ENCODE measurements around the gene BLOC1S1.

The BLOC1S1 gene

DNA sequence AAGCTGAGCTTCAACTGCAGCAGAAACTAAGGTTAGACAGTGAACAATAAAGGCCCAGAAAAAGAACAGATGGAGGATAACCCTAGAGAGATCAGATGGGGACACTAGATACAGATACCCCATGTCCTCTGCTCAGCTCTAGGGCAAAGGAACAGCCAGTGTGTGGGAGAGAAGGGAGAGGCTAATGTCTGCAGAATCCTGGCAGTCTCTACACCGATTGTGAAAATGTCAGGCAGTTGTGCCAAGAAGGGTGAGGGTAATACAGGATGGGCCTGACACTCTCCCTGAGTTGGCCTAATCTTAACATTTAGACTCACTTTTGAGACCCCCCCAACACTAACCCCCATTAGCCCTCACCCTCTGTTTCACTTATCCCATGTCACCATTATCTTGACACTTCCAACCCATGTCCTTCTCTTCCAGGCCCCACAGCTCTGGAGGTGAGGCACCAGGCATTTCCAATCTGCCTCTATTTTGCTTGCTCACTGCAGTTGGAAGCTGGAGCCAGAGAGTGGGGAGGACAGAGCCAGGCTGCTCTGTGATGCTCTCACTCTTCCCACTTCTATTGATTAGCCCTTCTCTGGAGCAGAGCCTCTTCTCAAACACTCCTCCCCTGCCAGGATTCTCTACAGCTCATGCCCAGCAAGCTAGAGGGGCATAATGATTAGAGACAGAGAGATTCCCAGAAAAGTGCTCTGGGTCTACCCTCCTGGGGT is 3.0 kb upstream of the BLOC1S1 start:
- DNase-seq: no peak

DNA sequence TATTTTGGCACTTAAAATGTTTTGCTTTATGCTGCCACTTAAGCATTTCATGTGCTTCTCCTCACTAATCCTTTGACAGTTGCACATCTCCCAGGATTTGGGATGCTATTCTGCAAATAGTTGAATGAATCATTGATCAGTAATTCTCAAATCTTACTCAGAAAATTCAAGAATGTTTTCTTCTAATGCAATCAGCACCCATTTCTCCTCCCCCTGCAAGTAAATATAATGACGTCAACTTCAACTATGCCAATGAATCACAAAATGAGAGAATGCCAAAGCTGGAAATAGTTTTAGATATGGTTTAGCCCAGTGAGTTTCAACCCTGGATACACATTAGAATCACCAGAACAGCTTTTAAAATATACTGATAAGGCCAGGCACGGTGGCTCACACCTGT is 2.1 kb upstream of the BLOC1S1 start:
- no peak for DNase-seq

DNA sequence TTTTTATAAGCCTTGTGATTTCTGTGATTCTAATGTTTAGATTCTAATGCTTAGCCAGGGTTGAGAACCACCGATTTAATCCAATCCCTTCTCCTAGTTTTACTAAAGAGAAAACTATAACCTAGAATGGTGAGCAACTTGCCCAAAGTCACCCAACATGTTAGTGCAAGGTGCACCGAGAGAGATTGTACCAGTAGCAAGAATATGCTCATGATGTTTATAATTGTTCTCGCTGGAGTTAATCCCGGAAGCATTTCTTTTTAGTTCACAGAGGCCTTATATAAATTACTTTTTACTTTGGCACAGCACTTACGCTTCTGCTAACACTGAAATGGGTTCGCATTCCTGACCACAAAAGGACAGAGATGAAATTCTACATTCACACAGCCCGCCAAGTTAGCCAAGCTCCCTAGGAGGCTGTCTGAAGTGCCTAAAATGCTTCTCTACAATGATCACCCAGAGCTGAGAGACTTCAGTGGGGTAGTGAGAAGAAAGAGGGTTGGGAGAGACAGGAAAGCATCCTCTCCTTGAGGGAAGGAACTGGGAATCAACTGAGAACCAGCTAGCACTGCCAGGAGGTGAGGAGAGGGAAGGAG is 579 bp upstream of the BLOC1S1 start:
- no peak for DNase-seq

DNA sequence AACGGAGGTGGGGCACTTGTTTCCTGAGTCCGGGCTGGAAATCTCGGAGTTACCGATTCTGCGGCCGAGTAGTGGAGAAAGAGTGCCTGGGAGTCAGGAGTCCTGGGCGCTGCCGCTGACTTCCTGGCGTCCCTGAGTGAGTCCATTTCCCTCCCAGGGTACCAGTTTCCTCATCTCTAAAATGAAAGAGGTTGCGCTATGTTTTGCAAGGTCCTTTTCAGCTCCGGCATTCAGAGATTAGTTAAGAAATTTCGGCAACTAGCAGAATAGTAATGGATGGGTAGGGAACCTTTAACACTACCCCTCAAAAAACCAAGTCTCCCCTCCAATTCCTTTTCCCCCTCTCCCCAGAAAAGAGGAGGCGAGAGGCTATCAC is 724 bp downstream of the BLOC1S1 start:
- DNase-seq: no peak

DNA sequence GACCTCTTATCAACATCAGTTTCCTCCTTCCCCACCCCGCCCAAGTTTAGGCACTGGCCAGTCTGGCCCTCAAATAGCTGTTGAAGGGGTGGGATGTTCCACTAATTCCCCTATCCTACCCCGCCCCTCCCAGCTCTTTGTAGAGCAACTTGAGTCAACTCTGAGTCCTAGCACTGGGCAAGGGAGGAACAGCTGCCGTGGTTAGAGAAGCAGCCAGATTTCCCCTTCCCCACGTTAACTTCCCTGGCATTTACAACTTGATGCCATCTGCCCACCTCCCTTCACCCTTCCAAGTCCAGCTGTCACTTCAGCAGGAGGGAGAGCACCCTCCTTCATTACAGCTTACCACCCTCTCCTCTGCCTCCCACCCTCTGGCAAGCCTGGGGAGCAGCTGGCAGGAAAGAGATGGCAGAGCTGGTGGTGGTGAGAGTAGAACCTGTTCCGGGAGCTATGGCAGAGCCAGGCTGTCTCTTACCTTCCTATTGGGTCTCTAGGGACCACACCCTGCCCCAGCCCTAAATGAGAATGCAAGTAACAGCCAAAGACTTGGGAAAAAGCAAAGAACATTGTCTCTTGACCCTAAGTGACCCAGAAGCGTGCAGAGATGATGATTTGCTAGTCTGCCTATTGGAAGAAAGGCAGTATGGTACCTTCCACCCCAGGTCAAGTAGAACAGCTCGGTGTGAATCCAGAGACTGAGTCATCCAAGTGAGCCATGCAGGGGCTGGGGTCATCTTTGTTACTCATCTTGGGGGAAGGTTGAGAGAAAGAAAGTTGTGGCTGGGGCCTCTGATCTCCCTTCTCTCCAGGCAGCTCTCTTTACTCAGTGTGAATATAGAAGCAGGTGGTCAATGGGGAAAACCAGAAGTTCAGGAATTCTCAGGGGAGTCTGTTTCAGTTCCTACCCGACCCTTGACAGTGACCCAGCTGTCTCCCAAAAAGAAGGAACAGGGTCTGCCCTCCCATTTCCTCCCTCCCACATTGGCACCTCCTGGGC is 1.5 kb downstream of the BLOC1S1 start:
- no peak for DNase-seq

DNA sequence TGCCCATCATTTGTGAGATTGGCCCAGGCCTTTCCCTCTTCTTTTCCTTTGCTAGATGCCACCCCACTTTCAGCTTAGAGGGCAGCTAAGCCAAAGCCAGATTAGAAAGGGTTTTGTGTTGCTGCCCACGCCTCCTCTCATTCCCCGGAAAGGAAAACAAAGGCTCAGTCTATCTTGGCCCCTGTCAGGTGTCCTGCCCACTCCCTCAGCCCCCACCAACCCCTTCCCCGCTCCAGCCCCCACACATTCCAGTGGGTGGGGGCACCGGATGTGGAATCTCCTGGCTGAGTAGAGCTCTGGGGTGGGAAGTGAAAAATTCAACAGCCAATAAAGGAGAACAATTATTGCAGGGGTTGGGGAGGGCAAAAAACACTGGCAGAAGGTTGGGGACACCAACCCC is 2.2 kb downstream of the BLOC1S1 start:
- DNase-seq: no peak

DNA sequence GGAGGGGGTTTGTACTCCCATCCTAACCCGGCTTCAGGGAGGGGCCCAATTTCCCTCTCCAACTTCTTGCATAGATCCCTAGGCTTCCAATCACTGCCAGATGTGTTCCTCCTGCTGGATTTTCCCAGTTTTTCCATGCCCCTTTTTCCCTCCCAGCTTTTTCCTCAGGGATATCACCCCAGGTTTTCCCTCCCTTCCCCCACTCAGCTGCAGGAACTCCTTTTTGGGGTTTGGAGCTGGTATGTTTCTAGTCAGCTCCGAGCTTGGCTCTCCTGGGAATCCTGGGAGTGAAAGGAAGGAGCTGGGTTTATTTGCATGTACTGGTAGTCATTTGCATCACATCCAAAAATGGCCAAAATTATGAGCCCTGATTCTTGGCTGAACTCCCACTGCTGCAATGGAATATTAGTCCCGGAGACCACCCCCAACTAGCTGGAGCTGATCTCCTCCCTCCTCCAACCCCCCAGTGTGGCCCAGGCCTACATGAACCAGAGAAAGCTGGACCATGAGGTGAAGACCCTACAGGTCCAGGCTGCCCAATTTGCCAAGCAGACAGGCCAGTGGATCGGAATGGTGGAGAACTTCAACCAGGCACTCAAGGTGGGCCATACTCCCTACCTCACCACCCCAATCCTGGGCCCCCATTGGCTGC is 2.9 kb downstream of the BLOC1S1 start:
- DNase-seq: no peak

DNA sequence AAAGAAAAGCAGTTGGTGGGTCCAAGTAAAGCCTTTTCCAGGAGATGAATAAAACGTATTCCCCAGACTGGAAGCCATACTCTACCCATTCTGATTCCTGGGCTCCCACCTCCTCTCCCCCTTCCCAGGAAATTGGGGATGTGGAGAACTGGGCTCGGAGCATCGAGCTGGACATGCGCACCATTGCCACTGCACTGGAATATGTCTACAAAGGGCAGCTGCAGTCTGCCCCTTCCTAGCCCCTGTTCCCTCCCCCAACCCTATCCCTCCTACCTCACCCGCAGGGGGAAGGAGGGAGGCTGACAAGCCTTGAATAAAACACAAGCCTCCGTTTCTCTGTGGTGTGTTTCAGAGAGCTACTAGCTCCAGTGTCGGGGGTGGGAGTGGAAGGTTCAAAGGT is 3.5 kb downstream of the BLOC1S1 start:
- no peak for DNase-seq

DNA sequence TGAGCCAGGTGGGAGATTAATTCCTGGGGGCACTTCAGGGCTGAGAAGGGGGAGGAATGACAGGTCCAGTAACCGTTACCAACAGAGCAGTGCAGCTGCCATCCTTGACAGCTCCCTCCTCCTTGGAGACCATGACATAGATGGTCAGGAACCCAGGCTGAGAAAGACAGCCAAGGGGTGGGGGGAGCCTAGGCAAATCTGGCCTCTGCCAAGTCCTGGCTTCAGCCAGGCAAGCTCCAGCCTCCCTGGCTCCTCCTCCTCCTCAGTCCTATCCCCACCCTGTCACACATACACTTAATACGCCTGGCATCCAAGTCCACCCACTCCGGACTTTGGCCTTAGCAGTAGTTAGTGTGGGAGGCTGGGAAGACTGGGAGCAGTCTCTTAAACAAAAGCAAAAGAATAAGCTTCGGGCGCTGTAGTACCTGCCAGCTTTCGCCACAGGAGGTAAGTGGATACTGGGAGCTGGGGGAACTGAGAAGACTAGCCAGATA is 4.3 kb downstream of the BLOC1S1 start, which contains the start of gene RDH5:
Gene RDH5 (plus strand): TSS at position 323 of the 494 bp plus-strand sequence. CDS start 792 bp downstream, outside the sequence.
- no peak for DNase-seq

DNA sequence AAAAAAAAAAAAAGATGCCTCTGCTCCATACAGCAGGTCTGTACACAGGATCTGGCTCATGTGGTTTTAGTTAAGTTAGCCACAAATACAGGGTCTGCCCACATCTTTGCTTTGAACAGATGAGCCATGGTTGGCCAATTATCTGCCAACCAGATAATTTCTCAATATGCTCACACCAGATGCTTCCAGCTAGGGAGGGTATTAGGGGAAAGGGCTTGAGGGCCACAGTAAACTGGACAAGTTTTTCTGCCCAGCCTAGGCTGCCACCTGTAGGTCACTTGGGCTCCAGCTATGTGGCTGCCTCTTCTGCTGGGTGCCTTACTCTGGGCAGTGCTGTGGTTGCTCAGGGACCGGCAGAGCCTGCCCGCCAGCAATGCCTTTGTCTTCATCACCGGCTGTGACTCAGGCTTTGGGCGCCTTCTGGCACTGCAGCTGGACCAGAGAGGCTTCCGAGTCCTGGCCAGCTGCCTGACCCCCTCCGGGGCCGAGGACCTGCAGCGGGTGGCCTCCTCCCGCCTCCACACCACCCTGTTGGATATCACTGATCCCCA is 5.1 kb downstream of the BLOC1S1 start:
- peak; percentile 38 for DNase-seq

DNA sequence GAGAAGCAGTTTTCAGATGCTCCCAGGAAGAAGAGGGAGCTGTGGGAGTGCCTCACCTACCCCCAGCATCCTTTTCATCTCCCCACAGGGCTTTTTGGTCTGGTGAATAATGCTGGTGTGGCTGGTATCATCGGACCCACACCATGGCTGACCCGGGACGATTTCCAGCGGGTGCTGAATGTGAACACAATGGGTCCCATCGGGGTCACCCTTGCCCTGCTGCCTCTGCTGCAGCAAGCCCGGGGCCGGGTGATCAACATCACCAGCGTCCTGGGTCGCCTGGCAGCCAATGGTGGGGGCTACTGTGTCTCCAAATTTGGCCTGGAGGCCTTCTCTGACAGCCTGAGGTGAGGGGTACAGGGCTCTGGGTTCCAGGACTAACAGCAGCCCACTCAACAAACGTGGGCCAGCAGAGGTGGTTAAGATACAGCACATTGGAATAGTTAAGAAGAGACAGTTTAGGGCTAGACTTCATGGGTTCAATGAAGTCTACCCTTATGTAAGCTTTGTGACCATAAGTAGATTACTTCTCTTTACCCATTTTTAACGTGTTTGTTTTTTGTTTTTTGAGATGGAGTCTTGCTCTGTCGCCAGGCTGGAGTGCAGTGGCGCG is 5.9 kb downstream of the BLOC1S1 start:
- no peak for DNase-seq

DNA sequence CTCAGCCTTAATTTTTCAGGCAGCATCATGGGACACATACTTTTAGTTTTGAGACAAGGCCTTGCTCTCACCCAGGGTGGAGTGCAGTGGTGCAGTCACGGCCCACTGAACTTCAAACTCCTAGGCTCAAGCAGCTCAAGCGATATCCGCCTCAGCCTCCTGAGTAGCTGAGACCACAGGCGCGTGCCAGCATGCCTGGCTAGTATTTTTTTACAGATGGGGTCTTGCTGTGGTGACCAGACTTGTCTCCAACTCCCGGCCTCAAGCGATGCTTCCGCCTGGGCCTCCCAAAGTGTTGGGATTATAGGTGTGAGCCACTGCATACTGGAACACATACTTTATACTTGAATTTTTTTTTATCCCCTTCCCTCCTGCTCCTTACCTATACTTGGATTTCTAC is 7.1 kb downstream of the BLOC1S1 start:
- DNase-seq: no peak

DNA sequence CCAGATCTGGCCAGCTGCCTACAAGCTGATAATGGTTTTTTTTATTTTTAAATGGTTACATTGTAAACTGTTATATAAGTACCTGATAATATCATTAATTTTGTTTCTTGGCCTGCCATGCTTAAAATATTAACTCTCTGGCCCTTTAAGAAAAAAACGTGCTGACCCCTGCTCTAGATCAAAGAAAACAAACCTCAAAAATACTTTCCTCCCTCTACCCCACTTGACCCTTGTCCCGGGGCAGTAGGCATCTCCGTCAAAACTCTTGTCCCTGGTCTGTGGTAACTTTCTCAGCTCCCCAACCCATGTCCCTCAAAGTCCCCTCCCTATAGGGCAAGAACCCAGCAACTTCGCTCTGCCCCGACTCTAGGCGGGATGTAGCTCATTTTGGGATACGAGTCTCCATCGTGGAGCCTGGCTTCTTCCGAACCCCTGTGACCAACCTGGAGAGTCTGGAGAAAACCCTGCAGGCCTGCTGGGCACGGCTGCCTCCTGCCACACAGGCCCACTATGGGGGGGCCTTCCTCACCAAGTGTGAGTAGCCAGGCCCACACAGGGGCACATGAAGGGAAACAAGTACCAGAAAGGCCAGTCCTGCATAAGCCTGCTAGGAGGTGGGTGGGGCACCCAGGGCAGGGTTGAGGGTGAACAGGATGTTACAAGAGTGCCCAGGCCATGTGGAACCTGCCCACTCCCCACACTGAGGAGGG is 7.8 kb downstream of the BLOC1S1 start:
- no peak for DNase-seq

DNA sequence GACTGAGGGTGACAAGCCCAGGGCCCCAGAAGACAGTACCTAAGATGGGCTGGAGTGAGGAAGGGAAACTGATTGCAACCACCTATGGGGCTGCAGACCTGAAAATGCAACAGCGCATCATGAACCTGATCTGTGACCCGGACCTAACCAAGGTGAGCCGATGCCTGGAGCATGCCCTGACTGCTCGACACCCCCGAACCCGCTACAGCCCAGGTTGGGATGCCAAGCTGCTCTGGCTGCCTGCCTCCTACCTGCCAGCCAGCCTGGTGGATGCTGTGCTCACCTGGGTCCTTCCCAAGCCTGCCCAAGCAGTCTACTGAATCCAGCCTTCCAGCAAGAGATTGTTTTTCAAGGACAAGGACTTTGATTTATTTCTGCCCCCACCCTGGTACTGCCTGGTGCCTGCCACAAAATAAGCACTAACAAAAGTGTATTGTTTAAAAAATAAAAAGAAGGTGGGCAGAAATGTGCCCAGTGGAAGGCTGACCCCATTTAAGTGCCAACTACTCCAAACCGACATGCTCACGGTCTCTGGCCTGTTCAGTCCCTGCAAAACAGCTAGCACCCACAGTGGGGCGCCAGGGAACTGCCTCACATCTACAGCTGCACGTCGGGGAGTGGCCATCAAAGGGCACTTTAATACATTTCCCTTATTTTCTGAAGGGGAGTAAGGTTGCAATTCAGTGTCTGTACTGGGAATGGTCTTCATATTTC is 8.5 kb downstream of the BLOC1S1 start:
- DNase-seq: peak; percentile 77

DNA sequence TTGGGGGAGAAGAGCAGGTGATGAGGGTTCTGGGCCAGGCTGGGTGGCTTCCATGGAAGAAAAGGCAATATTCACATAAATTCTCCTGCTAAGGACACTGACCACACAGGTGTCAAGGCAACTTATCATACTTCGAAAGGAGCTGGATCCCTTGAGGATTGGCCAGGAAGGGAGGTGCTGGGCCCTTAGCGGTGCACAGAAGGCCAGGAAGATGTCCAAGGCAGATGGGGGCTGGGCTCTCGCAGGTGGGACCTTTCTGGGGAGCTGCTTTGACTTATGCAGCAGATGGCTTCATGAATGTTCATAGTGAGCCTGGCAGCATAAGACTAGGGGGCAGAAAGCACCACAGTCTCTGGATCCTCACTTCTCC is 9.1 kb downstream of the BLOC1S1 start:
- no peak for DNase-seq

DNA sequence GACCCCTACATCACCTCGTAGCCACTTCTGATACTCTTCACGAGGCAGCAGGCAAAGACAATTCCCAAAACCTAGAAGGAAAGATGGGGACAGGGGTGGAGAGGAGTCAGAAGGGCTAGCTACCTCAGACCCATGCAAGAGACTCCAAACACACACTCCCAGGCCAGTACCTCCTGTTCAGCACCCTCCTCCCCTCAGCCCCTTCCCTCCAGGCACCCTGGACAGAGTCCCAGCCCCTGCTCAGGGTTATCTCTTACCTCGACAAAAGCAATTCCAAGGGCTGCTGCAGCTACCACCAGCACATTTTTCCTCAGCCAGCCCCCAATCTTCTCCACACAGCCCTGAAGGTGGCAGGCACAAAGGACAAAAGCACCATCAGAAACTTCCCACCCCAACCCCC is 9.7 kb downstream of the BLOC1S1 start:
- no peak for DNase-seq

DNA sequence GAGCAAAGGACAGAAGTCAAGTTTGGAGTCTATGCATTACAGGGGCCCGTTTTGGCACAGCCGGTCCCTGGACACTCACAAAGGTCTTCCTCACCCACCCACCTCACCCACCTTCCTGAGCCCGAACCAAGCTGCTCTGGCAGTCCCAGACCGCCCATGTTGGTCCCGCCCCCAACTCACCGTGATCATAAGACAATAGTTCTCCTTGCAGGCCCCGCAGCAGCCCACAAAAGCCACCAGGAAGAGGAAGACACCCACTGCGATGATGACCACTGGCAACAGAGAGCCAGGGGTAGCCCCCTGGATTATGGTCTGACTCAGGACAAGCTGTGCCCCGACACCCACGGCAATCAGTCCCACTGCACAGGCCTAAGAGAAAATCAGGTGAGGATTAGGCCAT is 11.1 kb downstream of the BLOC1S1 start:
- DNase-seq: no peak

DNA sequence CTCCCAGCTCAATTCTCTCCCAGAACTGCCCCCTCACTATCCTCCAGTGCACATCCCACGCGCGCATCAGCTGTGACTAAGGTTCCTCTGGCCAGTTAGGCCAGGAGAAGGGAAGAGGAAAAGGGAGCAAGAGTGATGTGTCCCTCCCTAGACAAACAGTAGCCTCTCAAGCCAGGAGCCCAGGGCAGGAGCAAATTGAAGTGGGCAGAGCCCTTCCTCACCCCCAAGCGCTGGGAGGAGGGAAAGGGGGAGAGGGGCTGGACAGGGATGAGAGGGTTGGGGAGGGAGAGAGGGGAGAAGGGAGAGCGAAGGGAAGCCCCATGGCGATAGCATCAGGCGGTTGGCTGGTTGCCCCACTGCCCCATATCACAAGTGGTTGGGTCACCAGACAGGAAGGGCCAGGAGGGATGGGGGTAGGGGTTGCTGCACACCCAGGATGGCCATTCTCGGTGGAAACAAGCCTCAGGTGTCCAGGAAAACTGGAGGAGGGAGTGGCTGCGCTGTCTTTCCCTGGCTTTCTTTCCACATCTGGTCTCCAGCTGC is 11.9 kb downstream of the BLOC1S1 start:
- no peak for DNase-seq

DNA sequence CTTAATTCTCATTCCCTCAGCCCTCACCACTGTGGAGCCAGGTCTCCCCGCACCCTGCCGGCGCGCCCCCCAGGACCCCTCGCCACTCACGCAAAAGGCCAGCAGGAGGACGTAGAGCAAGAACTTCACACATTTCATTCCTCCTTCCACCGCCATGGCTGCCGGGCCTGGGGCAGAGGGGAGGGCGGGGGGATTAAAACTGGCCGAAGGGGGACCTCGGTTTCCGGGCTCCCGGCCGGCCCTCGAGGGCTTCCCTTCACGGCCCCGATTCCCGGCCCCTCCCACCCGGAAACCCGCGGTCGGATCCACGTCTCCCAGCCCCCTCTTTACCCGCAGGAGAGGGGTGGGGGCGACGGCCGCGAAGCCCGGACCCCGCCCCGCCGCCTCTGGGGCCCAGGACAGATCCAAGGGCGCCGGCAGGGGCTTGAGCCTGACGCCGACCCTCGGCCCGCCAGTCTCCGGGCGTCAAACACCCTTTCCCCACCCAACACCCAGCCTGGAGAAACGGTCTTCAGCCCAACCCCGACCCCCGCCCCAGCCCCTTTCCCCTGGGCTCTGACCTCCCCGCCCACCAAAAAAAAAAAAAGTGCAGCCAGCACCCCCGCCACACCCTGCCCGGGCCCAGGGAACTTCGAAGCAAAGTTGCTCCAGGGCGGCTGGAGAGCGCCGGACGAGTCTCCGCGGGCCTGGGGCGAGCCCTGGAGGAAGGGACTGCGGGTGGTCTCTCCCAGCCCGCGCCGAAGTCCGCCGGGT is 12.5 kb downstream of the BLOC1S1 start:
- peak; percentile 33 for DNase-seq

Data from CD4-positive, alpha-beta T cell treated with Interleukin-21 for 1 hour (primary cell).